IMR-90 (cell line): Measurements from ENCODE around the gene PARP1. TPM values are rescaled to one million over a fixed set of nuclear protein-coding genes. Genes with fewer than 3 reads are reported as not detected.

Experiments
- ATAC-seq: fragments of 200-7000 bp; cut with Tn5 transposase; 2 replicates; pipeline ENCODE4 v1.9.1; 2020; ENCODE audit warnings: low read depth, mild to moderate bottlenecking, moderate library complexity
- BruUV-seq: library from RNA; stranded (reverse); fragments of 400-500 nt; replicated peaks from 2 replicates; lab custom pipeline; 2021; lab: Mats Ljungman, UMichigan
- CTCF ChIA-PET: fragments of 300-600 bp; formaldehyde crosslinking; extraction: SDS; loops from one replicate; lab custom pipeline; 2021; ENCODE audit warnings: antibody characterized with exemption; lab: Yijun Ruan, JAX
- POLR2A ChIA-PET: fragments of 300-600 bp; sonication (Branson Sonifier 250); formaldehyde crosslinking; loops from one replicate; lab custom pipeline; 2022; ENCODE audit warnings: antibody characterized with exemption; ENCODE audit not compliant: unreplicated experiment; lab: Charles Lee
- DNase-seq: peaks from one replicate; pipeline ENCODE4 v3.0.0; 2013
- H2AFZ ChIP-seq: replicated peaks from 2 replicates; pipeline ENCODE3; 2013; ENCODE audit warnings: low read length, mild to moderate bottlenecking; ENCODE audit not compliant: poor library complexity
- H2AK5ac ChIP-seq: 2 replicates; pipeline ENCODE4 v1.6.1; 2013; ENCODE audit warnings: low read depth, low read length, inconsistent platforms
- H2AK9ac ChIP-seq: replicated peaks from 2 replicates; pipeline ENCODE3; 2013; ENCODE audit warnings: mild to moderate bottlenecking, low read depth, low read length, moderate library complexity; ENCODE audit not compliant: poor library complexity
- H2BK120ac ChIP-seq: 2 replicates; pipeline ENCODE4 v1.6.1; 2013; ENCODE audit warnings: low read depth, low read length, inconsistent platforms
- H2BK15ac ChIP-seq: 3 replicates; pipeline ENCODE4 v1.6.1; 2013; ENCODE audit warnings: low read depth, low read length, inconsistent platforms
- H2BK20ac ChIP-seq: 2 replicates; pipeline ENCODE4 v1.6.1; 2013; ENCODE audit warnings: low read depth, mild to moderate bottlenecking, inconsistent platforms, low read length, moderate library complexity
- H2BK5ac ChIP-seq: 2 replicates; pipeline ENCODE4 v1.6.1; 2013; ENCODE audit warnings: mild to moderate bottlenecking, low read depth, low read length, inconsistent platforms; ENCODE audit not compliant: poor library complexity, severe bottlenecking
- H3K14ac ChIP-seq: replicated peaks from 2 replicates; pipeline ENCODE4 v1.6.1; 2013; ENCODE audit warnings: low read depth, low read length, inconsistent platforms
- H3K18ac ChIP-seq: 2 replicates; pipeline ENCODE4 v1.6.1; 2013; ENCODE audit warnings: low read depth, low read length, control low read depth
- H3K23ac ChIP-seq: 2 replicates; pipeline ENCODE4 v1.6.1; 2013; ENCODE audit warnings: low read depth, low read length, inconsistent platforms
- H3K27ac ChIP-seq: 2 replicates; pipeline ENCODE4 v1.5.1; 2013; ENCODE audit warnings: mild to moderate bottlenecking, control low read depth, low read length; ENCODE audit not compliant: insufficient read depth
- H3K27me3 ChIP-seq: 2 replicates; pipeline ENCODE4 v1.6.1; 2013; ENCODE audit warnings: low read length; ENCODE audit not compliant: control insufficient read depth, insufficient read depth
- H3K36me3 ChIP-seq: 2 replicates; pipeline ENCODE4 v1.6.1; 2013; ENCODE audit warnings: low read length, mixed read lengths; ENCODE audit not compliant: control insufficient read depth, insufficient read depth
- H3K4ac ChIP-seq: 2 replicates; pipeline ENCODE4 v1.6.1; 2013; ENCODE audit warnings: low read depth, low read length, inconsistent platforms
- H3K4me1 ChIP-seq: 2 replicates; pipeline ENCODE4 v1.6.1; 2013; ENCODE audit warnings: low read length, mixed read lengths; ENCODE audit not compliant: control insufficient read depth, insufficient read depth
- H3K4me2 ChIP-seq: 2 replicates; pipeline ENCODE4 v1.6.1; 2013; ENCODE audit warnings: low read depth, mild to moderate bottlenecking, control low read depth, low read length, moderate library complexity
- H3K4me3 ChIP-seq: 2 replicates; pipeline ENCODE4 v1.5.1; 2013; ENCODE audit warnings: low read depth, mild to moderate bottlenecking, control low read depth, low read length, moderate library complexity; ENCODE audit not compliant: insufficient read depth
- H3K56ac ChIP-seq: 2 replicates; pipeline ENCODE4 v1.6.1; 2013; ENCODE audit warnings: low read length, inconsistent platforms; ENCODE audit not compliant: insufficient read depth; ENCODE audit errors: extremely low read depth
- H3K79me1 ChIP-seq, 2 experiments: 2 replicates each; pipeline ENCODE4 v1.6.1; 2013; ENCODE audit warnings: low read length in 2 of 2, inconsistent platforms in 1 of 2, low read depth in 1 of 2
- H3K9ac ChIP-seq: 2 replicates; pipeline ENCODE4 v1.6.1; 2013; ENCODE audit warnings: low read depth, low read length, control low read depth
- H3K9me1 ChIP-seq: 2 replicates; pipeline ENCODE4 v1.6.1; 2013; ENCODE audit warnings: low read length, inconsistent platforms; ENCODE audit not compliant: insufficient read depth
- H3K9me3 ChIP-seq: 2 replicates; pipeline ENCODE4 v1.6.1; 2013; ENCODE audit warnings: low read length; ENCODE audit not compliant: control insufficient read depth, insufficient read depth
- H4K20me1 ChIP-seq: 2 replicates; pipeline ENCODE4 v1.6.1; 2013; ENCODE audit warnings: low read length, inconsistent platforms; ENCODE audit not compliant: insufficient read depth
- H4K5ac ChIP-seq: 2 replicates; pipeline ENCODE4 v1.6.1; 2013; ENCODE audit warnings: mild to moderate bottlenecking, low read depth, low read length, control low read depth
- H4K8ac ChIP-seq, 2 experiments: 2 replicates each; pipeline ENCODE4 v1.6.1; 2013; ENCODE audit warnings: low read depth in 2 of 2, low read length in 2 of 2, control low read depth in 1 of 2, inconsistent platforms in 1 of 2
- H4K91ac ChIP-seq: 2 replicates; pipeline ENCODE4 v1.6.1; 2013; ENCODE audit warnings: low read depth, low read length, inconsistent platforms; ENCODE audit not compliant: insufficient read depth
- BHLHE40 ChIP-seq: fragments of 150-350 bp; IDR thresholded peaks from 2 replicates; pipeline ENCODE4 v1.6.1; 2016; ENCODE audit warnings: mild to moderate bottlenecking, low read depth, low read length
- CHD1 ChIP-seq: IDR thresholded peaks from 2 replicates; pipeline ENCODE4 v1.6.1; 2012; ENCODE audit warnings: low read depth, low read length, improper control_type of control experiment
- ELK1 ChIP-seq: fragments of 150-350 bp; IDR thresholded peaks from 2 replicates; pipeline ENCODE4 v1.6.1; 2016; ENCODE audit warnings: low read depth, mild to moderate bottlenecking, low read length, moderate library complexity, borderline replicate concordance
- FOS ChIP-seq: fragments of 150-350 bp; IDR thresholded peaks from 2 replicates; pipeline ENCODE4 v1.6.1; 2016; ENCODE audit warnings: low read depth, low read length
- MAFK ChIP-seq: IDR thresholded peaks from 2 replicates; pipeline ENCODE4 v1.6.1; 2012; ENCODE audit warnings: low read depth, low read length, improper control_type of control experiment
- NFE2L2 ChIP-seq: fragments of 150-350 bp; IDR thresholded peaks from 2 replicates; pipeline ENCODE4 v1.6.1; 2016; ENCODE audit warnings: low read depth, mild to moderate bottlenecking, low read length
- POLR2A ChIP-seq: IDR thresholded peaks from 2 replicates; pipeline ENCODE4 v1.6.1; 2012; ENCODE audit warnings: mild to moderate bottlenecking, low read depth, low read length
- RAD21 ChIP-seq: IDR thresholded peaks from 2 replicates; pipeline ENCODE4 v1.6.1; 2012; ENCODE audit warnings: low read length, improper control_type of control experiment
- RFX5 ChIP-seq: IDR thresholded peaks from 2 replicates; pipeline ENCODE4 v1.8.0; 2012; ENCODE audit warnings: low read depth, mild to moderate bottlenecking, low read length, moderate library complexity
- USF2 ChIP-seq: fragments of 150-350 bp; IDR thresholded peaks from 2 replicates; pipeline ENCODE4 v1.6.1; 2017; ENCODE audit warnings: mild to moderate bottlenecking, antibody characterized with exemption, low read length, low read depth
- WGBS, 2 experiments: methylation state at CpG; one replicate each; pipeline versions ENCODE4 v1.1.5 to v1.1.7; 2013; ENCODE audit warnings: missing lambda C conversion rate in 2 of 2; ENCODE audit not compliant: insufficient read length in 1 of 2; ENCODE audit errors: extremely low coverage in 2 of 2; 5-methylcytosine and 5-hydroxymethylcytosine counted together
- dilution Hi-C: fragments of 300-500 bp; cut with HindIII; formaldehyde crosslinking; loops from one replicate; pipeline ENCODE4 v1.14.3; 2018; ENCODE audit warnings: low sequenced_read_pairs; ENCODE audit not compliant: unreplicated experiment
- in situ Hi-C: fragments of 300-500 bp; cut with MboI; formaldehyde crosslinking; loops from 3 replicates; pipeline ENCODE4 v1.14.3; 2019; ENCODE audit warnings: low sequenced_read_pairs, inconsistent platforms, mixed read lengths
- intact Hi-C: fragments of 100-400 bp; cut with micrococcal nuclease; formaldehyde crosslinking; loops from 2 replicates; pipeline ENCODE4 v1.10.0; 2022
- polyA plus RNA-seq, 3 experiments: library from polyadenylated mRNA; depleted of rRNA; stranded (reverse); fragments of >200 nt; gene quantifications; 2 replicates each; pipeline ENCODE4 v1.2.3, GENCODE V29; 2012; ENCODE audit warnings: low replicate concordance in 1 of 3
- total RNA-seq: library from RNA; depleted of rRNA; stranded (reverse); fragments of >200 nt; gene quantifications from 2 replicates; pipeline ENCODE4 v1.2.3, GENCODE V29; 2012

PARP1 gene
- total and polyA plus RNA-seq, 2 of the 4 experiments (the other 2 are of a cell fraction) = 86.5 to 105 TPM

GRCh38 chr1:226349081-226349480, 58.8 kb downstream of the PARP1 start:
- 86% methylated on average over 7 of the region's 11 CpGs; no CpG with 5 or more reads in 1 of the 2 experiments for WGBS, 2 experiments

More at GRCh38 chr1:226349081-226349480, 58.8 kb downstream of the PARP1 start:
- no peak overlapping the region for H3K23ac ChIP-seq
- no peak overlapping the region for H4K91ac ChIP-seq
- H4K5ac ChIP-seq = no peak overlapping the region
- H3K14ac ChIP-seq = no peak overlapping the region
- no peak overlapping the region for H2AFZ ChIP-seq
- DNase-seq (no peak), ATAC-seq (no peak)
- intact Hi-C loops = no loop called here
- no peak overlapping the region for H2BK5ac ChIP-seq
- no peaks in the 10 kb centered on the region for H3K9me3 ChIP-seq
- dilution Hi-C loops = no loop called here
- no peaks in the 10 kb centered on the region for H3K36me3 ChIP-seq
- H4K20me1 ChIP-seq = no peaks in the 10 kb centered on the region
- no peak overlapping the region for H2BK20ac ChIP-seq
- no peak for TF ChIP-seq BHLHE40
- no peak for TF ChIP-seq RAD21
- no peak for TF ChIP-seq ELK1
- no peak for TF ChIP-seq POLR2A
- TF ChIP-seq CHD1 = no peak
- TF ChIP-seq USF2 = no peak
- TF ChIP-seq NFE2L2 = no peak
- TF ChIP-seq FOS = no peak
- no peak for TF ChIP-seq MAFK
- no peak for TF ChIP-seq RFX5
- H2BK15ac ChIP-seq = no peak overlapping the region
- H4K8ac ChIP-seq = no peak overlapping the region
- in situ Hi-C loops = no loop called here
- H3K4ac ChIP-seq = no peak overlapping the region
- no peak overlapping the region for H3K4me2 ChIP-seq
- no peaks in the 10 kb centered on the region for H3K79me1 ChIP-seq
- no peak overlapping the region for H2BK120ac ChIP-seq
- H3K4me3 ChIP-seq = no peak overlapping the region
- no peaks in the 10 kb centered on the region; the same call in 1 of the 2 replicates for H3K4me1 ChIP-seq
- H3K56ac ChIP-seq = no peak overlapping the region
- no peaks in the 10 kb centered on the region for H3K27me3 ChIP-seq
- H3K18ac ChIP-seq = no peak overlapping the region
- BruUV-seq = no TSS peak
- H2AK9ac ChIP-seq = no peak overlapping the region
- H2AK5ac ChIP-seq = no peak overlapping the region
- ChIA-PET POLR2A (no interaction called here), CTCF (no interaction called here)
- no peak overlapping the region for H3K27ac ChIP-seq
- H3K9me1 ChIP-seq = no peaks in the 10 kb centered on the region
- H3K9ac ChIP-seq = no peak overlapping the region
